Stimulated activated CD4-positive, alpha-beta T cell treated with anti-CD3 and anti-CD28 coated beads, Interleukin-1b, Interleukin-23, amount 100 ng/mL, for 48 hours (primary cell): ENCODE data around the gene GNAS-AS1.

Experiments used
- DNase-seq: peaks from one replicate; pipeline ENCODE4 v3.0.0-alpha.2; 2020

GNAS-AS1 gene

GRCh38 chr20:58776109-58776508, 74.6 kb downstream of the GNAS-AS1 start:
- no peak for DNase-seq

- DNase-seq = no peak
These were observed 75.3 kb downstream of the GNAS-AS1 start for GRCh38 chr20:58775371-58775770.

- no peak for DNase-seq
These were observed 75.9 kb downstream of the GNAS-AS1 start for GRCh38 chr20:58774667-58775263.

- no peak for DNase-seq
These were observed 76.5 kb downstream of the GNAS-AS1 start for GRCh38 chr20:58774214-58774613.

DNA sequence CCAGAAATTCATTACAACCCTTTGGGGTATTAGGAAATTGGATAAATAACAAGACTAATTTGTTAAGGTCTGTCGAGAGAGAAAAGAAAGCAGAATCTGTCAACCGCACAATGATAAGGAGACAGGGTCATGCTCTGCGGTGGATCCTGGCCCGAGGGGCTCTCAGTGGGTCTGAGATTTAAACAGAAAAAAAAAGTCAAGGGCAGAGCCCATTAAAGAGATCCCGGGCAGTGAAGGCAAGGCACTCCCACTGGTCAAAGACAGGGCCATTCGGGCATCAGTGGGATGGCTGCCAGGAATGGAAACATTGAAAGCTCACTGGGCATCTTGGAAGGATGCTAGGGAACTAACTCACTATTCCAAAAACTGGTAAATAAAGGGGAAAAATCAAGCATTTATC, 77.9 kb downstream of the GNAS-AS1 start:
- DNase-seq = no peak
